Heart right ventricle (tissue), 16 donors: Measurements from ENCODE around the gene MYO1D. TPM values are rescaled to one million over a fixed set of nuclear protein-coding genes. Genes with fewer than 3 reads are reported as not detected.
"Not testable (repeated sequence)": the region's sequence is repeated elsewhere in the genome, so short reads cannot be mapped to it uniquely, and the experiment has no call there.

Experiments
- ATAC-seq, 8 donors: fragments of 200-7000 bp; cut with Tn5 transposase; one replicate each; pipeline ENCODE4 v1.9.1; 2020; ENCODE audit warnings: mild to moderate bottlenecking in 8 of 8, moderate library complexity in 8 of 8, moderate number of reproducible peaks in 1 of 8
- DNase-seq, 2 donors: peaks; one replicate each; pipeline ENCODE4 v3.0.0-alpha.2; 2020
- H3K27ac ChIP-seq, 10 donors: fragments of 200-600 bp; sonication (generic) in 2 of 10; one replicate each; pipeline versions ENCODE4 v1.5.0 to v1.8.0; 2020 to 2022; ENCODE audit warnings: mild to moderate bottlenecking in 3 of 10
- H3K27me3 ChIP-seq, 7 donors: fragments of 200-600 bp; one replicate each; pipeline ENCODE4 v1.8.0; 2021 to 2022; ENCODE audit warnings: mild to moderate bottlenecking in 2 of 7
- H3K36me3 ChIP-seq, 9 donors: fragments of 200-600 bp; sonication (generic) in 1 of 9; one replicate each; pipeline versions ENCODE4 v1.5.0 to v1.8.0; 2020 to 2022; ENCODE audit warnings: mild to moderate bottlenecking in 2 of 9
- H3K4me1 ChIP-seq, 9 donors: fragments of 200-600 bp; sonication (generic) in 1 of 9; one replicate each; pipeline versions ENCODE4 v1.5.0 to v1.8.0; 2020 to 2022; ENCODE audit warnings: mild to moderate bottlenecking in 4 of 9
- H3K4me3 ChIP-seq, 10 donors: fragments of 200-600 bp; sonication (generic) in 2 of 10; one replicate each; pipeline versions ENCODE4 v1.5.0 to v1.8.0; 2020 to 2022; ENCODE audit warnings: mild to moderate bottlenecking in 7 of 10, moderate library complexity in 2 of 10
- H3K9me3 ChIP-seq, 11 donors: fragments of 200-600 bp in 10 of 11; sonication (generic) in 2 of 11; one replicate each; pipeline versions ENCODE4 v1.5.0 to v1.8.0; 2013 to 2022; ENCODE audit warnings: mild to moderate bottlenecking in 2 of 11, control low read depth in 1 of 11, moderate library complexity in 1 of 11
- WGBS, 2 donors: extraction: QIAGEN DNeasy Blood & Tissue Kit; methylation state at CpG; one replicate each; pipeline ENCODE4 v1.1.7; 2013; ENCODE audit warnings: inconsistent platforms in 1 of 2; 5-methylcytosine and 5-hydroxymethylcytosine counted together
- intact Hi-C, 10 donors: fragments of 100-400 bp; cut with DNase I; formaldehyde crosslinking; loops; one replicate each; pipeline versions ENCODE4 v1.11.1 to v1.14.2; 2022
- polyA plus RNA-seq, 2 donors: library from polyadenylated mRNA; stranded (reverse); fragments of 200-250 nt; gene quantifications; one replicate each; pipeline ENCODE4 v1.2.3, GENCODE V29; 2013
- total RNA-seq, 10 donors: library from RNA; stranded (reverse); fragmentation: NEBNext Ultra II Directional in 3 of 10; extraction: Animal tissue kit (Norgen Biotek cat#: 25700) in 3 of 10; gene quantifications; one replicate each; pipeline versions ENCODE4 v1.2.1 to v1.2.4, GENCODE V29; 2021 to 2023
- TF ChIP-seq, protein P1 (sequence below), 9 donors: fragments of 200-600 bp; sonication (generic) in 2 of 9; IDR thresholded peaks; one replicate each; pipeline versions ENCODE4 v1.5.0 to v1.8.0; 2021 to 2022; ENCODE audit warnings: antibody characterized with exemption in 9 of 9, mild to moderate bottlenecking in 5 of 9, moderate library complexity in 1 of 9
- donor health status: Arrhythmogenic right ventricular cardiomyopathy.
- donor health status: ischemic (EF 13 %, LVEDD 7.1; RV severe dilation, severe dysfunction).
- donor health status: healthy with polysubstance abuse.
- donor health status: DM: no; HTN: yes; CAD: no.
- donor health status: DM: no; HTN: no; CAD: no.
- donor health status: ischemic (EF 25% LVEDD 6.9; RV normal size, moderate dysfunction).
- donor health status: ischemic (EF 25% LVEDD 5.7; RV mildly dilated, moderate dysfunction).
- donor health status: healthy.
- donor health status: DM: yes; HTN: yes; CAD: no.
- donor health status: Ischemic cardiomyopathy.
- donor health status: ischemic (EF 35%, LVEDD 5.7; RV mildly dilated, moderate dysfunction).
- donor health status: nonischemic (EF 11% LVEDD 7.7; RV severe dilation, severe dysfunction).
- donor health status: DM: yes; HTN: yes; CAD: no.
- donor health status: PGD.
- donor health status: ischemic (EF 29% LVEDD 5.4; RV normal size, mild dysfunction).
- donor health status: nonischemic (EF 23%, LVEDD 6.1; RV moderate dilation, normal function).

Gene MYO1D
- total and polyA plus RNA-seq, 12 donors = 1.9 to 16.4 (median 6.7) TPM

DNA sequence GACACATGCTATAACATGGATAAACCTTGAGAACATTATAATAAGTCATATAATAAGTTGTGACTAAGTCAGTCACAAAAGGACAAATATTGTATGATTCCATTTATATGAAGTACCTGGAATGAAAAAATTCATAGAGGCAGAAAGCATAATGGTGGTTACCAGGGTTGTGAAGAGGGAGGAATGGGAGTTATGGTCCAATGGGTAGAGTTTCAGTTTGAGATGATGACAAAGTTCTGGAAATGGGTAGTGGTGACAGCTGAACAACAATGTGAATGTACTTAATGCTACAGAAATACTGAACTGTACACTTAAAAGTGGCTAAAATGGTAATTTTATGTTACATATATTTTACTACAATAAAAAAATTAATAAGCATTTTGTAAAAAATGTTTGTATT lies 49.7 kb downstream of the MYO1D start:
- Histone ChIP-seq H3K27ac (peak overlapping the region in 2 of 10 donors; percentile 31 to 57), H3K4me1 (peaks cover 0 to 38% (median 12%) of the 10 kb centered on the region in 9 donors), H3K4me3 (no peak overlapping the region), H3K27me3 (peaks cover 0 to 12% (median 0%) of the 10 kb centered on the region in 7 donors), H3K9me3 (no peaks in the 10 kb centered on the region), H3K36me3 (no peaks in the 10 kb centered on the region)
- intact Hi-C loops = loop anchor here in 2 of 10 donors (5.0 kb wide), 2 partner anchors 35 to 50 kb away; partner anchors contain the start of gene MYO1D (in 1 of the 2)
- DNase-seq (no peak), ATAC-seq (no peak)
- TF ChIP-seq, protein P1, sequence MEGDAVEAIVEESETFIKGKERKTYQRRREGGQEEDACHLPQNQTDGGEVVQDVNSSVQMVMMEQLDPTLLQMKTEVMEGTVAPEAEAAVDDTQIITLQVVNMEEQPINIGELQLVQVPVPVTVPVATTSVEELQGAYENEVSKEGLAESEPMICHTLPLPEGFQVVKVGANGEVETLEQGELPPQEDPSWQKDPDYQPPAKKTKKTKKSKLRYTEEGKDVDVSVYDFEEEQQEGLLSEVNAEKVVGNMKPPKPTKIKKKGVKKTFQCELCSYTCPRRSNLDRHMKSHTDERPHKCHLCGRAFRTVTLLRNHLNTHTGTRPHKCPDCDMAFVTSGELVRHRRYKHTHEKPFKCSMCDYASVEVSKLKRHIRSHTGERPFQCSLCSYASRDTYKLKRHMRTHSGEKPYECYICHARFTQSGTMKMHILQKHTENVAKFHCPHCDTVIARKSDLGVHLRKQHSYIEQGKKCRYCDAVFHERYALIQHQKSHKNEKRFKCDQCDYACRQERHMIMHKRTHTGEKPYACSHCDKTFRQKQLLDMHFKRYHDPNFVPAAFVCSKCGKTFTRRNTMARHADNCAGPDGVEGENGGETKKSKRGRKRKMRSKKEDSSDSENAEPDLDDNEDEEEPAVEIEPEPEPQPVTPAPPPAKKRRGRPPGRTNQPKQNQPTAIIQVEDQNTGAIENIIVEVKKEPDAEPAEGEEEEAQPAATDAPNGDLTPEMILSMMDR (IDR thresholded peaks at IDR 0.05) = no peak

DNA sequence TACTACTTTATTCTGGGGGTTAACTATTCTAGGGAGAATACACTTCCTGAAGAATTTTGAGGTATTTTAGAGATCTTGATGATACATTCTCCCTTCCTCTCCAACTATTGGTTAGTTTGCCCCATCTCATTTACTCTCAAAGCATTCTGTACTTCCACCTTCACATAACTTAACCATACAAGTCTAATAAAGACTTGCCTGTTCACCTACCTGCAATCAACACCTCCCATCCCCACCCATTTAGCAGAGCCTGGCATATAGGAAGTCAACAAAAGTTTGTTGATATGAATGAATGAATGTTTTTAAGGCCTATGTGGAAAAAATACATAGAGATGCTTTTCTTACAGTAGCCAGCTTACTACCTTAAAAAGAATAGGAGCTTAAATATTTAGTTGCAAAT lies 50.8 kb downstream of the MYO1D start:
- Histone ChIP-seq H3K36me3 (no peaks in the 10 kb centered on the region), H3K9me3 (no peaks in the 10 kb centered on the region), H3K4me3 (no peak overlapping the region), H3K27ac (no peak overlapping the region), H3K27me3 (peaks cover 0 to 12% (median 0%) of the 10 kb centered on the region in 7 donors), H3K4me1 (peaks cover 0 to 38% (median 12%) of the 10 kb centered on the region in 9 donors)
- ATAC-seq (no peak), DNase-seq (no peak)
- intact Hi-C loops = loop anchor here in 2 of 10 donors (5.0 kb wide), 2 partner anchors 36 to 51 kb away; partner anchors contain the start of gene MYO1D (in 1 of the 2)
- TF ChIP-seq, protein P1 (IDR thresholded peaks at IDR 0.05) = no peak

DNA sequence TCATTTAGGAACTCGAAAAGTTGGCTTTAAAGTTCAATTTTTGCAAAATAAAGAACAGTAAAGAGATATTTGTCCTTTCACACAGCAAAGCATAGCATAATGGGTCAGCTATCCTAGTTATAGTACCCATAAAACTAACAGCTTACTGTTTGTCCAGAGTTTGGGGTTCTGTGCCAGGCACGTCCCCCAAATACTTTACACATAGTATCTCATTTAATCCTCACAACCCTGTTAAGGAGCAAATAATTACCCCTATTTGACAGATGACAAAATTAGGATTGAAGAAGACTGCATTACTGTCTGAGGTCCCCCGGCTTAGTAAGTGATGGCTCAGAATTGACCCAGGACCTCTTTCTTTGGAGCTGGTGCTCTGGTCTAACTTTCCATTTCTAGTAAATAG lies 52.6 kb downstream of the MYO1D start:
- Histone ChIP-seq H3K9me3 (no peaks in the 10 kb centered on the region), H3K4me1 (peaks cover 0 to 45% (median 17%) of the 10 kb centered on the region in 9 donors), H3K4me3 (no peak overlapping the region), H3K27me3 (peaks cover 0 to 12% (median 0%) of the 10 kb centered on the region in 7 donors), H3K27ac (no peak overlapping the region), H3K36me3 (no peaks in the 10 kb centered on the region)
- WGBS, 2 donors = 95 to 97% methylated on average over 3 of the region's 3 CpGs
- TF ChIP-seq, protein P1 (IDR thresholded peaks at IDR 0.05) = no peak
- intact Hi-C loops = loop anchor here in 1 of 10 donors (5.0 kb wide), 1 partner anchor 42 kb away; no protein-coding TSS in a partner anchor
- DNase-seq (no peak), ATAC-seq (no peak)

DNA sequence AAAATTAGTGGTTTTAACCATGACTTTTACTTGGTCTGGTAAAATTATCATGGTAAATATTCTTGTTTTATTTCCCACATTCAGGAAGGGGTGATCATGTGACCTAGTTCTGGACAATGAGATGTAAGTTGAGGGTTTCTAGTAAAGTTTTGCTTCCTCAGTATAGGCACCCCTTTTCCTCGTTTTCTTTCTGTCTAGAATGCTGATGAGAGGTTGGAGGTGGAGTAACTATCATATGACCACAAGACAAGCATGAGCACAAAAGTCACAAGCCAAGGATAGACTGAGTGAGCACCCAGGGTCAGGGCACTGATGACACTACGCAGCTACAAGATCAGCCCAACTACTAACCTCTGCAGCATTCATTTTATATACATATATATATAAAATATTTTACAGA lies 53.9 kb downstream of the MYO1D start:
- peak overlapping the region in 1 of 10 donors; percentile 30 for H3K27ac ChIP-seq
- H3K9me3 ChIP-seq = no peaks in the 10 kb centered on the region
- DNase-seq (no peak), ATAC-seq (peak in 4 of 8 donors; percentile 37 to 42 (median 40))
- H3K4me1 ChIP-seq = peaks cover 0 to 43% (median 19%) of the 10 kb centered on the region in 9 donors
- H3K36me3 ChIP-seq = no peaks in the 10 kb centered on the region
- H3K27me3 ChIP-seq = peaks cover 0 to 12% (median 0%) of the 10 kb centered on the region in 7 donors
- TF ChIP-seq, protein P1 (IDR thresholded peaks at IDR 0.05) = no peak
- H3K4me3 ChIP-seq = peak overlapping the region in 9 of 10 donors; percentile 29 to 54 (median 45)
- 58 to 65% methylated on average over 2 of the region's 2 CpGs for WGBS, 2 donors
- intact Hi-C loops = loop anchor here in 1 of 10 donors (5.0 kb wide), 1 partner anchor 41 kb away; no protein-coding TSS in a partner anchor

DNA sequence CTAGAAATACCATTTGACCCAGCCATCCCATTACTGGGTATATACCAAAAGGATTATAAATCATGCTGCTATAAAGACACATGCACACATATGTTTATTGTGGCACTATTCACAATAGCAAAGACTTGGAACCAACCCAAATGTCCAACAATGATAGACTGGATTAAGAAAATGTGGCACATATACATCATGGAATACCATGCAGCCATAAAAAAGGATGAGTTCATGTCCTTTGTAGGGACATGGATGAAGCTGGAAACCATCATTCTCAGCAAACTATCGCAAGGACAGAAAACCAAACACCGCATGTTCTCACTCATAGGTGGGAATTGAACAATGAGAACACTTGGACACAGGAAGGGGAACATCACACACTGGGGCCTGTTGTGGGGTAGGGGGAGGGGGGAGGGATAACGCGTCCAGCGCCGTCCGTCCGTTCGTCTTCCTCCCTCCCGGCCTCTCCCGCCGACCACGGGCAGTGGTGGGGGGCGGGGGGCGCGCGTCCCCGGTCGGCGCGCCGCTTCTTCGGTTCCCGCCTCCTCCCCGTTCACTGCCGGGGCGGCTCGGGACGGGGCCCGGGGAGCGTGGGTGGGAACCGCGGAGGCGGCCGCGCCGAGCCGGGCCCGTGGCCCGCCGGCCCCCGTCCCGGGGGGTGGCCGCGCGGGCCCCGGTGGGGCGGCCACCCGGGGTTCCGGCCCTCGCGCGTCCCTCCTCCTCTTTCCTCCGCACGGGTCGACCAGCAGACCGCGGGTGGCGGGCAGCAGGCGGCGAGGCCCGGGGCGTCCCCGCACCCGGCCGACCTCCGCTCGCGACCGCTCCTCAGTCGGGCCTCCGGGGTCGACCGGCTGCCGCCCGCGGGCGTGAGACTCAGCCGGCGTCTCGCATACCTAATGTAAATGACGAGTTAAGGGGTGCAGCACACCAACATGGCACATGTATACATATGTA lies 54.7 kb downstream of the MYO1D start:
- Histone ChIP-seq H3K4me3 (peak overlapping the region in 9 of 10 donors; percentile 29 to 54 (median 45)), H3K4me1 (peaks cover 0 to 36% (median 19%) of the 10 kb centered on the region in 9 donors), H3K27me3 (peaks cover 0 to 12% (median 0%) of the 10 kb centered on the region in 7 donors), H3K27ac (peak overlapping the region in 2 of 10 donors; percentile 30 to 34)
- peak in 1 of 8 donors; percentile 18 for ATAC-seq
- intact Hi-C loops = loop anchor here in 1 of 10 donors (5.0 kb wide), 1 partner anchor 40 kb away; no protein-coding TSS in a partner anchor
- peak in 1 of 2 donors; percentile 37 for DNase-seq
- H3K36me3 ChIP-seq, H3K9me3 ChIP-seq: not testable (repeated sequence)
- 9 to 15% methylated on average over 61 to 80 of the region's 82 CpGs for WGBS, 2 donors
